ENCODE results near the gene GLT1D1. TPM values are rescaled to one million over a fixed set of nuclear protein-coding genes. Genes with fewer than 3 reads are reported as not detected.

Gene GLT1D1
- total and polyA plus RNA-seq, 10 donors = 0.41 to 41.4 (median 13.9) TPM

DNA sequence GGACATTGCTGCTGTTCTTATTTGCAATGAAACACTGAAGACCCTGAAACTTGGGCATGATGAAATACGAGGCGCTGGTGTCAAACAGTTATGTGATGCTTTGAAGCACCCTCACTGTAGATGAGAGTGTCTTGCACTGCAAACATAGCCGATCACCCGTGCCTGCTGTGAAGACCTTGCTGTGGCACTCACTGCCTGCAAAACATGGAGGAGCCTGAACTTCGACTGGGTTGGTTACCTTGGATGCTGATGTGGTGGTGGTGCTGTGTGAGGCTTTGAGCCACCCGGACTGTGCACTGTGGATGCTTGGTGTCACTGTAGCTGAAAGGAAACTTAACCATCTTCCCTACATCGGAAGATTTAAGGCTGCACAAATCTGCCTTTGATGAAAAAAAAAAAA lies 162.9 kb downstream of the GLT1D1 start:
- H3K9me3 ChIP-seq = peaks cover 0 to 47% (median 31%) of the 10 kb centered on the region in 8 donors
- no peak for DNase-seq
- intact Hi-C loops (cut with DNase I; ENCODE audit: low total_unique reads) = no loop called here
- H3K27me3 ChIP-seq (replicated peaks in 1 of 7) = peaks cover 0 to 13% (median 0%) of the 10 kb centered on the region in 7 donors
- no peaks in the 10 kb centered on the region for H3K4me1 ChIP-seq
- H3K27ac ChIP-seq = no peak overlapping the region
- H3K4me3 ChIP-seq = no peak overlapping the region
- TF ChIP-seq POLR2A (IDR thresholded peaks at IDR 0.05) (no peak), POLR2AphosphoS5 (IDR thresholded peaks at IDR 0.05) (no peak)
- TF ChIP-seq, protein P1, sequence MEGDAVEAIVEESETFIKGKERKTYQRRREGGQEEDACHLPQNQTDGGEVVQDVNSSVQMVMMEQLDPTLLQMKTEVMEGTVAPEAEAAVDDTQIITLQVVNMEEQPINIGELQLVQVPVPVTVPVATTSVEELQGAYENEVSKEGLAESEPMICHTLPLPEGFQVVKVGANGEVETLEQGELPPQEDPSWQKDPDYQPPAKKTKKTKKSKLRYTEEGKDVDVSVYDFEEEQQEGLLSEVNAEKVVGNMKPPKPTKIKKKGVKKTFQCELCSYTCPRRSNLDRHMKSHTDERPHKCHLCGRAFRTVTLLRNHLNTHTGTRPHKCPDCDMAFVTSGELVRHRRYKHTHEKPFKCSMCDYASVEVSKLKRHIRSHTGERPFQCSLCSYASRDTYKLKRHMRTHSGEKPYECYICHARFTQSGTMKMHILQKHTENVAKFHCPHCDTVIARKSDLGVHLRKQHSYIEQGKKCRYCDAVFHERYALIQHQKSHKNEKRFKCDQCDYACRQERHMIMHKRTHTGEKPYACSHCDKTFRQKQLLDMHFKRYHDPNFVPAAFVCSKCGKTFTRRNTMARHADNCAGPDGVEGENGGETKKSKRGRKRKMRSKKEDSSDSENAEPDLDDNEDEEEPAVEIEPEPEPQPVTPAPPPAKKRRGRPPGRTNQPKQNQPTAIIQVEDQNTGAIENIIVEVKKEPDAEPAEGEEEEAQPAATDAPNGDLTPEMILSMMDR (IDR thresholded peaks at IDR 0.05 in 8 of 11, conservative IDR thresholded peaks at IDR 0.05 in 3 of 11) = no peak
- 57 to 89% (median 60%) methylated on average over 7 of the region's 7 CpGs for WGBS, 5 donors
- no peaks in the 10 kb centered on the region for H3K36me3 ChIP-seq

DNA sequence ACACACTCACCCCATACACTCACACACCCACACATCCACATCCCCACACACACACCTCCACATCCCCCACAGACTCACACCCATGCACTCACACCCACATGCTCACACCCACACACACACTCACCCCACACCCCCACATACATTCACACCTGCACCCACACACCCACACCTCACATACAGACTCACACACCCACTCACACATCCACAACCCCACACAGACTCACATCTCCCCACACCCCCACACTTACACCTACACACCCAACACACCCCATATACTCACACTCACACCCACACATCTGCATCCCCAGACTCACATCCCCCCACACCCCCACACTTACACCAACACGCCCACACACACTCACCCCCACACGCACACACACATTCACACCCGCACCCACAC lies 171.8 kb downstream of the GLT1D1 start:
- H3K4me3 ChIP-seq = no peak overlapping the region
- H3K27me3 ChIP-seq (replicated peaks in 1 of 7) = peaks cover 0 to 4% (median 0%) of the 10 kb centered on the region in 7 donors
- peaks cover 0 to 15% (median 9%) of the 10 kb centered on the region in 8 donors for H3K9me3 ChIP-seq
- intact Hi-C loops (cut with DNase I; ENCODE audit: low total_unique reads) = no loop called here
- no peaks in the 10 kb centered on the region for H3K36me3 ChIP-seq
- TF ChIP-seq POLR2A (IDR thresholded peaks at IDR 0.05) (no peak), POLR2AphosphoS5 (IDR thresholded peaks at IDR 0.05) (no peak)
- TF ChIP-seq, protein P1 (IDR thresholded peaks at IDR 0.05 in 8 of 11, conservative IDR thresholded peaks at IDR 0.05 in 3 of 11) = no peak
- no peak overlapping the region for H3K27ac ChIP-seq
- no peaks in the 10 kb centered on the region for H3K4me1 ChIP-seq
- DNase-seq = no peak
- 88 to 98% (median 96%) methylated on average over 3 of the region's 3 CpGs for WGBS, 5 donors

DNA sequence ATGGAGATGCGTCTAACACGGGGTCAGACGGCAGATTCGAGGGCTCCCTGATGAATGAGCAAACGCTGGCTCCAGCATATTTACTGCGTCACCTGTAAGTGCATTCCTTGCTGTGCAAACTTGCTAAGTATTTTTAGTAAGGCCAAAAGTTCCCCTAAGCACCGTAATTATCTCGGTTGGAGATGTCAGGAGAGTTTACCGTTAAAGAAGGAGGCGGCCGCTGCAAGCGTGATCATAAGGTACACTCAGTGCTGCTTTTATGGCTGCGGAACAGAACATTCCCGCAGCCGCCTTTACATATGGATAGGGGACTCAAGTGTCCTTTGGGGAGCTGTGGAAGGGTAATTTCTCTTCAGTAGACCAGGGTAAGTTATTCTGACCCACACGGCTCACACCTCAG lies 175.6 kb downstream of the GLT1D1 start:
- H3K9me3 ChIP-seq = no peaks in the 10 kb centered on the region
- H3K27me3 ChIP-seq (replicated peaks in 1 of 7) = peaks cover 0 to 4% (median 0%) of the 10 kb centered on the region in 7 donors
- WGBS, 5 donors = 64 to 79% (median 72%) methylated on average over 16 of the region's 16 CpGs
- TF ChIP-seq, protein P1 (IDR thresholded peaks at IDR 0.05 in 8 of 11, conservative IDR thresholded peaks at IDR 0.05 in 3 of 11) = no peak
- TF ChIP-seq POLR2A (IDR thresholded peaks at IDR 0.05) = no peak
- no peak overlapping the region for H3K4me3 ChIP-seq
- DNase-seq = no peak
- H3K4me1 ChIP-seq = no peaks in the 10 kb centered on the region
- H3K27ac ChIP-seq = no peak overlapping the region
- intact Hi-C loops (cut with DNase I; ENCODE audit: low total_unique reads) = no loop called here
- H3K36me3 ChIP-seq = no peaks in the 10 kb centered on the region

Other genes starting within 250 kb of the GLT1D1 start
- 10 to 100 TPM; 37.8 to 92.4 (median 49.0) TPM for gene SLC15A4, start 29.5 kb upstream of the GLT1D1 start, total RNA-seq
- gene SLC15A4, start 29.5 kb upstream of the GLT1D1 start, polyA plus RNA-seq = 10 to 100 TPM; 19.0 to 22.7 (median 21.6) TPM

All from spleen (tissue), 11 donors.